SK-N-SH treated with all-trans-retinoic acid at 6 μM for 48 hours (cell line): ENCODE results near the gene LGALS9.
"Not testable (repeated sequence)": the region's sequence is repeated elsewhere in the genome, so short reads cannot be mapped to it uniquely, and the experiment has no call there.

Source experiments
- ESRRG ChIP-seq: fragments of 250-450 bp; sonication (Bioruptor Pico); IDR thresholded peaks from 2 replicates; pipeline ENCODE4 v1.6.1; 2021; ENCODE audit warnings: mild to moderate bottlenecking
- PATZ1 ChIP-seq: fragments of 250-450 bp; sonication (Bioruptor Pico); IDR thresholded peaks from 2 replicates; pipeline ENCODE4 v1.8.0; 2020; ENCODE audit warnings: mild to moderate bottlenecking, moderate library complexity, borderline replicate concordance
- TCF4 ChIP-seq: fragments of 250-450 bp; sonication (Bioruptor Pico); IDR thresholded peaks from 2 replicates; pipeline ENCODE4 v1.8.0; 2021; ENCODE audit warnings: mild to moderate bottlenecking, moderate library complexity, borderline replicate concordance

DNA sequence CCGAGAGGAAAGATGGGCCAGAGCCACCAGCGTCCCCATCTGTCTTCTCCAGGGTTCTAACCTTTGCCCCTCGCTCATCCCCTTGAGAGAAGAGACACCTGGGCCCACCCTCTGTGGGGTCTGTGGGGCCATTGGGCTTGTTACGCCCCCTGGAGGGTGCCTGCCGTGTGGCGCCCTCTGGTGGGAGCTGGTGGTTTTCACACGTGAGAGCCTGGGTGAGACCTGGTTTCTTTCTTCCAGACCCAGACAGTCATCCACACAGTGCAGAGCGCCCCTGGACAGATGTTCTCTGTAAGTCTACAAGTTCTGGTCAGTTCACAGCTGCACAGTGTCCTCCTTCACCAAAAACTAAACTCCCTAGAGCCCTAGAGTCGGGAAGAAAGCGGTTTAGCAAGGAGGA is 14.6 kb downstream of the LGALS9 start:
- TF ChIP-seq TCF4, PATZ1, ESRRG (CRISPR knock-in tag): not testable (repeated sequence)
